Type B pancreatic cell (in vitro differentiated cells): Measurements from ENCODE around the gene DMD. TPM values are rescaled to one million over a fixed set of nuclear protein-coding genes. Genes with fewer than 3 reads are reported as not detected.
"Not testable (repeated sequence)": the region's sequence is repeated elsewhere in the genome, so short reads cannot be mapped to it uniquely, and the experiment has no call there.

ENCODE experiments used
- DNase-seq: peaks from one replicate; pipeline ENCODE4 v3.0.0; 2021; ENCODE audit warnings: mixed read lengths; ENCODE audit not compliant: unreplicated experiment; ENCODE audit errors: extremely low spot score
- H3K27ac Mint-ChIP-seq: 2 replicates; pipeline ENCODE4 v1.8.0; 2021; ENCODE audit warnings: mild to moderate bottlenecking, mixed read lengths
- H3K27me3 Mint-ChIP-seq: 2 replicates; pipeline ENCODE4 v1.8.0; 2021; ENCODE audit warnings: mixed read lengths
- H3K36me3 Mint-ChIP-seq: 2 replicates; pipeline ENCODE4 v1.8.0; 2021; ENCODE audit warnings: mixed read lengths
- H3K4me1 Mint-ChIP-seq: one replicate; pipeline ENCODE4 v1.8.0; 2021; ENCODE audit warnings: mixed read lengths; ENCODE audit not compliant: unreplicated experiment
- H3K4me3 Mint-ChIP-seq: 2 replicates; pipeline ENCODE4 v1.8.0; 2021; ENCODE audit warnings: mild to moderate bottlenecking, mixed read lengths
- H3K9me3 Mint-ChIP-seq: 2 replicates; pipeline ENCODE4 v1.8.0; 2021; ENCODE audit warnings: mixed read lengths
- total RNA-seq: library from RNA; stranded (reverse); gene quantifications from 2 replicates; pipeline ENCODE4 v1.2.1, GENCODE V29; 2021; ENCODE audit warnings: low replicate concordance
- TF ChIP-seq, protein P1 (sequence below): fragments of 200-600 bp; sonication (generic); conservative IDR thresholded peaks from 2 replicates; pipeline ENCODE4 v1.5.0; 2021; ENCODE audit warnings: antibody characterized with exemption, mild to moderate bottlenecking

The DMD gene
- total RNA-seq, 1 donor from 2014 or later: 57.1 TPM

DNA sequence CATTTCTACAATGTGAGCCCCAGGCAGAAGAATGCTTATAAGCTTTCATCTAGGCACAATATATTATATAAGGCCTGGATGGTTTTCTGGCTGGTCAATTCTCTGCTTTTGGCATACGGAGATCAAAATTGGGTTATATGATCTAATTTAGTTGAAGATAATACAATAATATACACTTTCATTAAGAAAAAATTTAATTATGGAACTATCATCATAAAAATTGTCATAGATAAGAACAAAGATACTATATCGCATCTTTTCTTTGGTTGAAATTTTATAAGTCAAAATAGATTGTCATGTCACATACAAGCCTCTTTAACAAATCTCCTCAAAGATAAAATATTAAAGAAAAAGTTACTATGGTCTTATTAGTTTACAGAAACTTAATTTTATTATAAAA, 17.1 kb downstream of the DMD start:
- H3K36me3 Mint-ChIP-seq: no peaks in the 10 kb centered on the region
- TF ChIP-seq, protein P1, sequence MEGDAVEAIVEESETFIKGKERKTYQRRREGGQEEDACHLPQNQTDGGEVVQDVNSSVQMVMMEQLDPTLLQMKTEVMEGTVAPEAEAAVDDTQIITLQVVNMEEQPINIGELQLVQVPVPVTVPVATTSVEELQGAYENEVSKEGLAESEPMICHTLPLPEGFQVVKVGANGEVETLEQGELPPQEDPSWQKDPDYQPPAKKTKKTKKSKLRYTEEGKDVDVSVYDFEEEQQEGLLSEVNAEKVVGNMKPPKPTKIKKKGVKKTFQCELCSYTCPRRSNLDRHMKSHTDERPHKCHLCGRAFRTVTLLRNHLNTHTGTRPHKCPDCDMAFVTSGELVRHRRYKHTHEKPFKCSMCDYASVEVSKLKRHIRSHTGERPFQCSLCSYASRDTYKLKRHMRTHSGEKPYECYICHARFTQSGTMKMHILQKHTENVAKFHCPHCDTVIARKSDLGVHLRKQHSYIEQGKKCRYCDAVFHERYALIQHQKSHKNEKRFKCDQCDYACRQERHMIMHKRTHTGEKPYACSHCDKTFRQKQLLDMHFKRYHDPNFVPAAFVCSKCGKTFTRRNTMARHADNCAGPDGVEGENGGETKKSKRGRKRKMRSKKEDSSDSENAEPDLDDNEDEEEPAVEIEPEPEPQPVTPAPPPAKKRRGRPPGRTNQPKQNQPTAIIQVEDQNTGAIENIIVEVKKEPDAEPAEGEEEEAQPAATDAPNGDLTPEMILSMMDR: no peak
- H3K9me3 Mint-ChIP-seq: no peaks in the 10 kb centered on the region
- no peak overlapping the region for H3K4me3 Mint-ChIP-seq
- H3K4me1 Mint-ChIP-seq: no peaks in the 10 kb centered on the region
- H3K27me3 Mint-ChIP-seq: no peaks in the 10 kb centered on the region
- H3K27ac Mint-ChIP-seq: no peak overlapping the region
- no peak for DNase-seq

DNA sequence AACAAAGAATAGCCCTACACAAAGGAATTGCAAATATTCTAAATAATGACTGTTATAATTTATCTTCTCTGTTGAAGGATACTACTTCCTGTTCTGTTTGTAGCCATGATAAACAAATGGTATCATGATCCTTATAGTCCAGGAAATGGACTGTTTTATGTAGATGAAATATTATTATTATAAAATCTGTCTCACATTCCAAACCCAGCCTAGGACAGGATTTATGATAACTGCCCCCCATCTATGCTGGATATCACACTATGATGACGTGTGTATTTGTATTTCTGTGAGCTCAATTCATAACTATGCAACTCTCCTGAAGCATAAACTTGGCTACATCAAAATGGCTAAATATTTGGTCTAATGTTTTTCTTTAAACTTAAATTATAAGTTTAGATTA, 21.3 kb downstream of the DMD start:
- Mint-ChIP-seq H3K27ac (no peak overlapping the region), H3K4me3 (no peak overlapping the region), H3K27me3 (peaks cover 3% of the 10 kb centered on the region), H3K36me3 (no peaks in the 10 kb centered on the region), H3K4me1 (no peaks in the 10 kb centered on the region), H3K9me3 (no peaks in the 10 kb centered on the region)
- TF ChIP-seq, protein P1: no peak
- no peak for DNase-seq

DNA sequence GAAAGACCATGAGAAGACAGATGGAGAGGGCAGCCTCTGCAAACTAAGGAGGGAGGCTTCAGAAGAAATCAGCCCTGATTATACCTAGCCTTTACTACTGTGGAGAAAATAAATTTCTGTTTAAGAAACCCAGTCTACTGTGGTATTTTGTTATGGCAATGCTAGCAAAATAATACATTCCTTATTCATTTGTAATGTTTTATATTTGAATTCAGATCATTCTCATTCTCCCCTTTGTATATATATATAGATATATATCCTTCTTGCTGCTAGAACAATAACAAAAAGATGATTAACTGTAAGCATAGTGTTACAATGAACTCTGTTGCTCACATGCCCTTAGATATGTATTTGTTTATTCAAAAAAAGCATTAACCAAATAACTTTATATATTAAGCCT, 22.5 kb downstream of the DMD start:
- Mint-ChIP-seq H3K27ac (no peak overlapping the region), H3K27me3 (peaks cover 3% of the 10 kb centered on the region), H3K36me3 (no peaks in the 10 kb centered on the region), H3K4me3 (no peak overlapping the region), H3K4me1 (no peaks in the 10 kb centered on the region), H3K9me3 (no peaks in the 10 kb centered on the region)
- TF ChIP-seq, protein P1: no peak
- no peak for DNase-seq

DNA sequence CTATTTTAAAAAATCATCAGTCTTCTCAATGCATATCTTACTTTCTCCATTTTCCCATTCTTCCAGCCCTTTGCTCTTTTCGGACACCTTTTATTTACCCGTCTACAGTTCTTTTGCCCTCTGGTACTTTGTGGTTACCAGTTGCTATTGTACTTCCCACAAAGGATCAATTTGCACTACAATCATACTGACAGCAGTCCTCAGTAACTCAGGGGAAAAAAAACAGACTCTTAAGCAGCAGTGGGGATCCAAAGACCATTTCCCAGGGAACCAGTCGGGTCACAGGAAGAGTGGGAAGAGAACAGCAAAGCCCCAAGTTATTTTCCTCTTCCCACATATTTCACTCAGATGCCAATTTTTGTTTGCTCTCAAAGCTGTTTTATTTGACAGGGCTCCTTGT, 23.1 kb downstream of the DMD start:
- Mint-ChIP-seq H3K27me3 (peaks cover 3% of the 10 kb centered on the region), H3K27ac (no peak overlapping the region), H3K9me3 (no peaks in the 10 kb centered on the region), H3K4me1 (peaks cover 5% of the 10 kb centered on the region), H3K4me3 (no peak overlapping the region), H3K36me3 (no peaks in the 10 kb centered on the region)
- no peak for DNase-seq
- TF ChIP-seq, protein P1: no peak

DNA sequence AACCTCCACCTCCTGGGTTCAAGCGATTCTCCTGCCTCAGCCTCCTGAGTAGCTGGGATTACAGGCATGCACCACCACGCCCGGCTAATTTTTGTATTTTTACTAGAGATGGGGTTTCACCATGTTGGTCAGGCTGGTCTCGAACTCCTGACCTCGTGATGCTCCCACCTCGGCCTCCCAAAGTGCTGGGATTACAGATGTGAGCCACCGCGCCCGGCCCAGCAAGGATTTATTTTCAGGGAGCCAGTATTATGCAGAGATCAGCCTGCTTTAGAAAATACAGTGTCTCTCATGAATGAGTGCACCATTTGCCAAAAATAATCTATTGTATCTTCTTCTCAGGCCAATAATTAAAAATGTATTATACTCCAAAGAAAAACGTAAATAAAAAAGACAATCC, 26.5 kb downstream of the DMD start:
- H3K4me3 Mint-ChIP-seq, DNase-seq, H3K9me3 Mint-ChIP-seq, H3K36me3 Mint-ChIP-seq, H3K27me3 Mint-ChIP-seq, H3K27ac Mint-ChIP-seq, H3K4me1 Mint-ChIP-seq: not testable (repeated sequence)

DNA sequence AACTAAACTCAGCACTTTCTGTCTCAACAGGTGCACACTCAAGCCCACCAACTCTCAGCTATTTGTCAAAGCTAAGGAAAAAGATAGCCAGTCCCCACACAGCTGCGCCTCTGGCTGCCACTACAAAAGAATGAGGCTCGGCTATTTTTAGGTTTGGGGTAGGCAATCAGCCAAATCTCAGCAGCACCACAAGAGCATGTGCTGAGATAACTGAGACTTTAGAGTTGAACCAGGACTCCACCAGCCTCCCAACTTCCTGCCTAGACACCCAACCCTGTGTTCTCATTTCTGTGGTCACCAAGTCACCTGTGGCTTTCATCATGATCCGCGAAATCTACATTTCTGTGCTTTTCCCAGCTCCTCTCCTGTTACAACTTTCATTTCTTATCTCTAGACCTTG, 28.0 kb downstream of the DMD start:
- Mint-ChIP-seq H3K36me3 (no peaks in the 10 kb centered on the region), H3K27ac (no peak overlapping the region), H3K9me3 (no peaks in the 10 kb centered on the region), H3K4me1 (peaks cover 6% of the 10 kb centered on the region), H3K27me3 (peaks cover 3% of the 10 kb centered on the region), H3K4me3 (no peak overlapping the region)
- TF ChIP-seq, protein P1: no peak
- DNase-seq: no peak
